HCEC 1CT (cell line): ENCODE measurements around the gene HES3.
"Not testable (repeated sequence)": the region's sequence is repeated elsewhere in the genome, so short reads cannot be mapped to it uniquely, and the experiment has no call there.

Source experiments
- DNase-seq: peaks from one replicate; pipeline ENCODE4 v3.0.0-alpha.2; 2017

Gene HES3

DNA sequence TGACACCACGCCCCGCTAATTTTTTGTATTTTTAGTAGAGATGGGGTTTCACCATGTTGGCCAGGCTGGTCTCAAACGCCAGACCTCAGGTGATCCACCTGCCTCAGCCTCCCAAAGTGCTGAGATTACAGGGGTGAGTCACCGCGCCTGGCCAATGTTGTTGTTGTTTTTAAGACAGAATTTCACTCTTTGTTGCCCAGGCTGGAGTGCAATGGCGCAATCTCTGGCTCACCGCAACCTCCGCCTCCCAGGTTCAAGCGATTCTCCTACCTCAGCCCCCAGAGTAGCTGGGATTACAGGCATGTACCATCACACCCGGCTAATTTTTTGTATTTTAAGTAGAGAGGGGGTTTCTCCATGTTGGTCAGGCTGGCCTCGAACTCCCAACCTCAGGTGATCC is 24.3 kb upstream of the HES3 start:
- DNase-seq: not testable (repeated sequence)

DNA sequence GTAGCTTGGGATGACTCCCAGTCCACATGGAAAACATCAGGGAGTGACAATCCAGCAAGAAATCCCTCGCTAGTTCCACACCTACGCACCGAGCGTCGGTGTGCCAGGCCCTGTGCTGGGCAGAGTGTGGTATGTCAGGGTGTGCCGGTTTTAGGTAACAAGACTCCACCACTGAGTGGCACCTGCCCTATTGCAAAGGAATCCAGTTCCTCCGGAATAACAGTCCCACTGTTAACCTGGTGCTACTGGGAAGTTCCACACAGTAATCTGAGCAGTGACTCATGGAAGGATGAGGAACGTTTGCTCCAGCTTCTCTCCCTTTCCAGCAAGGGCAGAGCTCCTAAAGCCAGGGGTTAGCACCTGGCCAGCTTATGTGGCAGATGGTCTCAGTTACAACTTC is 23.7 kb upstream of the HES3 start:
- no peak for DNase-seq

DNA sequence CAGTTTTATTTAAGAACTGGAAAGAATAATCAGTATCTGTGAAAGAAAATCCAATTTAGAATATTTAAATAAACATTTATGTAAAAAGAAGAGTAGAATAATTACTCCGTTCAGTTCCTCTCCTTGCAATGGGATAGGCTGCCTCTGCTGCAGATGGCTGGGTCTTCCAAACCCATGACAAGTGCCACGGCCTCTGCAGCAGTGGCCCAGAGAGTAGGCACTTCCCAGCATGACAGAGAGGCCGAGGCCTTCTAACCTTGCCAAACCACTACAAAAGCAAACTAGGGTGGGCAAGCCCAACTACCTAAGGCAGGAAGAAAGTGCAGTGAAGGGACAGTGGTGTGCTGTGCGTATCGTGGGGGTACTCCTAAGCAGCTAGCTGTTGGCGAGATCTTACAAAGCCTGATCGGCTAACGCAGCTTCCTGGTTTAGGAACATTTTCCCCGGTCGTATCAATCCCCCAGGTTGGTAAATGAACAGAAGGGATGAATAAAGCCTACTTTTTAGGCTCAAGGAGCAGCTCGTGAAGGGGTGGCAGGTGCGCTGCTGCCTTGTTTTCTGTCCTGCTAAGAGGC is 22.7 kb upstream of the HES3 start:
- DNase-seq: no peak

DNA sequence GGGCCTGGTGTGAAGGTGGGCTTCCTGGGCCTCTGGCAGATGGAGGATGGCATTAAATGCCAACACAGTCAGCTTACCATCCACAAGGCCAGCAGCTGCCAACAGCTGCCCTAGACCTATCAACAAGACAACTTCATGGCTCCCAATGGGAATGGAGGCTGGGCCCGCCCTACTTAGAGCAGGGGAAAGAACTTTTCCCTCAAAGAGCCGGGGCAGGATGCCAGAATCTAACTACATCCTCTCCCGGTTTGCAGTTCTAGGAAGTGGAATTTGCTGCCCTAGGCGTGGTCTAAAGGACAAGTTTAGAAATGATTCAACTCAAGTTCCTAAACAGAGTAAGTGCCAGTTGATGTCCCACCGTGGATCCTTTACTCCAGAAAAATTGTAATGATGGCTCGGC is 21.3 kb upstream of the HES3 start:
- no peak for DNase-seq

DNA sequence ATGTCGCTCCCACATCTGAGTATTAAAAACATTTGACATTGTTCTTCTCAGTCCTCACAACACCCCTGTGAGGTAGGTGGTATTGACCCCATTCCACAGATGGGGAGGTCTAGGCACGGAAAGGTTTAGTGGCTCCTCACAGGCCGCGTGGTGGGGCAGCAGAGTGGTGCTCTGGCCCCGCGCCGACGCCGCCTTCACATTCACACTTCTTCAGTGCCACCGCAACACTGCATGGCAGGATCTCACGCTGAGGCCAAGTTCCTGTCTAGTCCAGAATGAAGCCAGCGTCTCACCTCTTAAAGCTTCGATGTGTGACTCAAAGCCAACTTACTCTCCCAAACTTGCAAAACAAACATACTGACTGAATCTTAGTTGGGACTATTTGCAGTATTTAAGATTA is 20.4 kb upstream of the HES3 start:
- no peak for DNase-seq

DNA sequence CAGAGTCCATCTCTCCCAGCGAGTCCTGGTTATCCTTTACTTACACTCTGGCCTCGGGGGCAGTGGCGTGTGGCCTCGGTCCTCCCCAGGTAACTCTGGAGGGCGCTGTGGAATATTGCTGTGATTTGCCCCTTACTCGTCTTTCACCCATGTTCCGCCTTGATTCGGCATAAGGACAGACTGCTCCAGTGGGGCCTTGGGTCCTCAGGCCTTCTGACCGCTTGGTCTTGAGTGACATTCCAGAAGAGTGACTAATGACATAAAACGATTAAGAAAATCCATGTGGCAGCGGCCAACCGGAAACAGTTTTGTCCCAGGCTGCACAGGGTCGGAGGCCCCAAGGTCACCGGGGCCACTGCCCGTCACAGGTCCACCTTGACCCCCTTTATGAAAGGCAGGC is 19.3 kb upstream of the HES3 start:
- DNase-seq: no peak

DNA sequence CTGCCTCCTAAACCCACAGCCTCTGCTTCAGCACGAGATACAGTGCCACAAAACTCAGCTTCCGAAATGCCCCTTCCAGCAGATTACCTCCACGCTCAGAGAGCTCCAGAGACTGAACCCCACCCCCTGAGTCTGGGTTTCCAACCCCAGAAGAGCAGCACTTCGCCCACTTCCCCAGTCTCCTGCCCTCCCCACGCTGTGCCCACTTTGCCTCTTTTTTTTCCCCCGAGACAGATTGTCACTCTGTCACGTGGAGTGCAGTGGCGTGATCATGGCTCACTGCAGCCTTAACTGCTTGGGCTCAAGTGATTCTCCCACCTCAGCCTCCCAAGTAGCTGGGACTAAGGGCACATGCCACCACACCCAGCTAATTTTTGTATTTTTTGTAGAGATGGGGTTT is 18.3 kb upstream of the HES3 start:
- no peak for DNase-seq

DNA sequence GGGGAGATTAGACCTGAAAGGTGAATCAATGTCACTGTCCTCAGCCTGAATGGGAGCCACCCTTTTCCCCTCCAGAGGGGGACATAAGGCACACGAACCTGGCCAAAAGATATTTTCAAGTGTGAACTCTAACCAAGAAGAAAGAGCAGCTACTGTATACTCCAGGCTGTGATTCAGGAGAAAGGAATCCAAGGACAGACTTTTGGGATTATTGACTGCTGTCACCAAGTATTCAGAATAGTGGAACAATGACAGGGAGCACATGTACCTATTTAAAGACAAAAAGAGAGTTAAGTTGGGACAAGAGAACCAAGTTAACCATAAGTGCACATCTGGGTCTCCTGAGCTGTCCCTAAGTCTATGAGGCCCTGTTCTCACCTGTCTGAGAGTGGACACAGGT is 10.6 kb upstream of the HES3 start:
- DNase-seq: no peak

DNA sequence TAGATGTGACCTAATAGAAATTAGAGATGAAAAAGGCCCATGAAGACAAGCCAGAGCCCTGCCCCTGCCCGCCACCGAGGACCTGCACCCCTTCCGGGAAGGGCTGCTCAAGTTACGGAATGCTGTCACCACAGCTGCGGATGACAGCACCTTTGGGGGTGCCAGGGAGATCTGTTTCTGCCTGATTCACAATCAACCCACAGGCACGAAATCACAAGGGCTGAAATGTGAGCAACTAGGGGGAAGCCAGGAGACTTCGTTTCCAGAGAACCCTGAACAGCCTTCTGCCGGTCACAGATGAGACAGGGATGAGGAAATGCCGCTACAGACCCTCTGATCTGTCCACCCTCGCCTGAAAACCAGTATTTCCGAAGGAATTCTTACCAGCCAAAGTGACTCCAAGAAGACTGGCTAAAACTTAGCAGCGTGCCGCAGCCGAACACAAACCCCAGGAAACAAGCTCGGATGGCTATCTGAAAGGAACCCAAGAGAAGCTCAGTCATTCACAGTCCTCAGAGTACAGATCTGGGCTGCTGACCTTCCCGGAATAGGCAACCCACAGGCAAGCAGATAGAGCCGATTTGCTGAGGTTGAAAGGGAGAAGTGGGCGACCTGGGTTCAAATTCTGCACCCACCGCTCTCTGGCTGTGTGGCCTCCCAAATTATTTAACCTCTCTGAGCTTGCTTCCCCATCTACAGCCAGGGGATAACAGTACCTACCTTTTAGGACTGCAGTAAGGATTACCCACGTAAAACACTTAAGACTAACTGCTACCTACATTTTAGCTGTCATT is 9.3 kb upstream of the HES3 start:
- no peak for DNase-seq

DNA sequence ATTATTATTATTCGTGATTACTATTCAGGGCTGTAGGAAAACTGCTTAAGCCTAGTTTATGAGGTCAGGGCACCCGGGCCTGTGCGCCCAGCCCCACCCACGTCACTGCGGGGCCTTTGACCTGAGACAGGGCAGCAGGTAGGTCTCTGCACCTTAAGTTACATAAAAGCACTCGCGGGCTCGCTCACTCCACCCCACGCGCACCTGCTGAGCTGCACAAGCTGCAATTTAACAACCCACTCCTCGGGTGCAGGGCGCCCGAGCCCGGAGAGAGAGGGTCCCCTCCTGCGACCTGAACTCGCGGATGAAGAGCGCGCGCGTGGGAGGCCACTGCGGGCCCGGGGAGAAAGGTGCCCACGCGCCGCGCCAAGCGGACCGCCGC is 8.7 kb upstream of the HES3 start:
- DNase-seq: no peak

DNA sequence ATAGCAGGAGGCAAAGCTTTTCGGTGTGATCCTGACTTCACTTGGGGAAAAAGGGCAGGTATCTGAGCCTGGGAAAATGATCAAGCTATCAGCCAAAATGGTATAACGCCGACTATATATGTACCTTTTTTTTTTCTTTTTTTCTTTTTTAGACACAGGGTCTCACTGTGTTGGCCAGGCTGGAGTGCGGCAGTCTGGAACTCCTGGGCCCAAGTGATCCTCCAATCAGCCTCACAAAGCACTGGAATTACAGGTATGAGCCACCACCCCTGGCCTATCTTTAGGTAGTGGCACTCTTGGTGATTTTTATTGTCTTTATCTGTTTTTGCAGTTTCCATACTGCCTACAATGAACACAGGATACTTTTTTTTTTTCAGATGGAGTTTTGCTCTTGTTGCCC is 6.9 kb upstream of the HES3 start:
- DNase-seq: no peak

DNA sequence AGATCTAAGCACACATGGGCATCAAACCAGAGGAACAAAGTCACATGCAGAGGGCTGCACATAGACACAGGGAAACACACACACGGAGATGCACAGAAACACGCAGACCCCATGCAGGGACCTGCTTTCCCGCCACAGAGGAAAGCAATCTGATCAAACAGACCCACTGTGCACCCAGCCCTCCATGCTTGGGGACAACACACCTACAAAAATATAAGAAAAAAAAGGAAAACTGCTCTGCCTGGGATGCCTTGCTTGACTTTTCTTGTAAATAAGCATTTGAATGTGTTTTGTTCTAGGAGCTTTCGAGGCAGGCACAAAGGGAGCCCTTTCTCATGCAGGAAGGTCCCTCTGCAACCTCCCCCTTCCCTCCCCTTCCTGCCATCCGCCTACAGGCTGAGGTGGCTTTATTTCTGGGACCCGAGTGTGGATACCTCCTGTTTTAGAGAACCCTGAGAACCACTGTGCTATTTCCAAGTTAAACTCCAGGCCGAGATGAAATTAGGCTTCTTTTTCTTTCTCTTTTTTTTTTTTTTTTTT is 4.7 kb upstream of the HES3 start:
- no peak for DNase-seq

DNA sequence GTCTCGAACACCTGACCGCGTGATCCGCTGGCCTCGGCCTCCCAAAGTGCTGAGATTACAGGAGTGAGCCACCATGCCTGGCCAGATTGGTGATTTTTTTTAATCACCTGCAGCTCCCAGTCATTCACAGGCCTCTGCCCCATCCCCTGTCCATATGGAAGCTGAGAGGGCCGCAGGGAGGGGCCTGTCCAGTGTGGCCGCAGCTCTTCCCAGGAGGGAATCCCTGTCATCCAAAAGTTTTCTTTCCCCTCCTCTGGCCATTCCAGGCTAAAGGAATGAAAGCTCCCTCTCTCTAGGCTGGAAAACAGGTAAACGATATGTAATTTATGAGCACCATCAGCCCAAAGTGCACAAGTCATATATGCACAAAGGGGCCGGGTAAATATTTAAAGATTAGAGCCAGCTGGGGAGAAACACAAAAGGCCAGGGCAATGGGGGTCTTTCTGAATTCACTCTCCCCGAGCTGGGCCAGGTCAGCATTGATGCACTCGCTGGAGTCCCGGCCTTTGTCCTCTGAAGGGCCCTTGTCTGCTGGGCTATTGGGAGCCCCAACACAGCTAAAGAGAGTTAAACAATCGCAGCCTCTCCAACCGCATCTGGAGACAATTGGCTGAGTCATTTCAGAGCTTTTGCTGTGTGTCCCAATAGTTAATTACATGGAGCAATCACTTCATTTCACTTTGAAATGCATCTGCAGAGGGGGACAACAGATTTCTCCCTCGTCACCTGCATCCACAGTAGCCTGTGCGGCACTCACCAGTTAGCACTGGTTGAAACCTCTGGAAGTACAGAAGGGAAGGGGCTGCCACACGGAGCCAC is 3.8 kb upstream of the HES3 start:
- peak; percentile 31 for DNase-seq

DNA sequence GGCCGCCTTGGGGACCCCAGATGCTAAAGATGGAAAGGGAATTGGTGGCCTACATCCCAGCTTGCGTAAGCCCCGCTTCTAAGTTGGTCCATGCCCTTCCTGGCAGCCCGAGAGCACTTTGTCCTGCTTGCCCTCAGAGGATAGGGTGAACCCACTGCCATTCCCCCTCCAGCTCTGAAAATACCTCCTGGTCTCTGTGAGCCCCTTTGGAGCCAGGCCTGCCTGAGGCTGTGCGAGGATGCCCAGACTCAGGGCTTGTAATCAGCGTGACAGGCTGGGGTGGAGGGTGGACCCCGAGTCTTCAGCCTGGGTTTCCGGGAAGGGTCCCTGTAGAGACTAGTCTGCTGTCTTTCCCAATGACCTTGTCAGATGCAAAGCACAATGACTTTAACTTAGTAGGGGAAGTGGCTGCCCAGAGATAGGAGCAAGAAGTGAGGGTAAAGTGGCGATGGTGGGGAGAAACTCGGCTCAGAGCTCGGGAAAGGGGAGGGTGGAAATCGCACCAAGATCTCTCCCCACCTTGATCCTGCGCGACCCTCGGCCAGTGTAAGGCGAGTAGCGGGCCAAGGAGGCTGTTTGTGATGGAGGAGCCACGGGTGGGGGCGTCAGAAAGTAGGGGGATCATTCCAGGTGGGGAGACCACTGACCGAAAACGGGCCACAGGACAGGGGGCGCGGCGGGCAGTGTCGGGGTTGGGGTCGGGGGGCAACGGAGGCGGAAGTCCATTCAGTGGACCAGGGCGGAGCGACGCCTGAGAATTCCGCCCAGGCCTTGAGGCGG is 2.7 kb upstream of the HES3 start:
- no peak for DNase-seq

DNA sequence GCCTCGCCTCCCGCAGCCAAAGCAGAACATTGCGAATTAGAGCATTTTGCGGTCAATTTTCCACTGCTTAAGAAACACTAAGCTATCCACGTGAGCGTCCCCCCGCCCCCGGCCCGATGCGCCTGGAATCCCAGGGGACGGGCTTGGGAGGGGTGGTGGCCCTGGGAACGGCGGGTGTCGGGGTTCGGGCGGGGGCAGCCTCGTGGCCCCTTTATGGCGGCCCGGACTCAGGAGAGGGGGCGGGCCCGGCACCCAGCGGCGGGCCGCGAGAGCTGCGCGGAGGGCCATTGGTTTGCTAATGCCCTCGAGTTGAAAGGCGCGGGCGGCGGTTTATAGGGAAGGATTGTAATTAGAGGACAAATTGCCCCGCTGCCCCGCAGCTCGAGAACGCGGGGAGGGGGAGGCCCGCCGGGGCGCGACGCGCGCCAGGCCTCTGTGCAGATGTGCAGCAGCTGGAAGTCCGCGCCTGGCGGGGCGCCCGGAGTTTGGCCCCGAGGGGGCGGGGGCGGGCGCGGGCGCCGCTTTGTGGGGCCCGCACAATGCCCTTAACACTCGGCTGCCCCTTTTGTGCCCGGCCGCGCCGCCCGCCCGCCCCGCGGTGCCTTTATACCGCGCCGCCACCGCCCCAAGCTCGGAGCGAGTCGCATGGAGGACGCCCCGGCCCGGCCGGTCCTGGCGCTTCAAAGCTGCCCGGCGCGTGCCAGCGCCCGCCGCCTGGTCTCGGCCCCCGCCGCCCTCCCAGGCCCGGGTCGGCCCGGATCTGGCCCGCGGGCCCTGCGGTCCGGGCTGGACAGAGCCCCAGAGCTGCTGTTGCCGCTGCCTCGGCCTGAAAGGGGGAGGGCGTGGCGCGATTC is 1.9 kb upstream of the HES3 start:
- DNase-seq: no peak

DNA sequence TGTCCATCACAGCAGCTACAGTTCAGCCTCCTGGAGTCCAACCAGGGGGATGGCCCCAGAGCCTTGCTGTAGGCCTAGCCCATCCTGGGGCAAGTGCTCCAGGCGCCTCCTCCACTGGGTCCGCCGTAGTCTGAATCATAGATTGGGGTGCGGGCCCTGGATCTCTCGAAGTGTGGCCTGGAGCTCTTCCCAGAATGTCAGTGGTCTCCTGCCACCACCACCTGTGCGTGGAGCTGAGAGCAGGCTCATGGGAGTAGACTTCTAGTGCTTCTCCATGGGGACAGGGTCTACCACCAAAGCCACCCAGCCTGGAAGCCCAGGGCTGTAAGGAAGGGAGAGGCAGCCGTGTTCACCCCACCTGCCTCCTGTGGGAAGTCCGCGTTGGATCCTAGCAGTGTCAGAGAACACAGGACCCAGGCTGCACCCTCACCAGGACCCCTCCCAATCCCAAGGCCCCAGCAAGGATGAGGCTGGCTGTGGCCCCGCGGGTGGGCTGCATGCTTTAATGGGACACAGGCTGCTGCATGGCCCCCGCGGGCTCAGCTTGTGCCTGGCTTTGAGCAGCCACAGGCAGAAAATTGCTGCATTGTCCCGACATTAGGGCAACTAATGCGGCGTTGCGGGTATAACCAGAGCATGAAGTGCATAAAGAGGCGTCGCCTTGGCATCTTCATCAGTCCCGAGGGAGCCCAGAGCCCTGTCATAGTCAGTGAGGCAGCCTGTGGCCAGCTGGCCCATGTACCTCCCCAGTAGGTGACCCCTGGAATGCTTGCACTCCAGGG is 735 bp upstream of the HES3 start:
- DNase-seq: no peak

DNA sequence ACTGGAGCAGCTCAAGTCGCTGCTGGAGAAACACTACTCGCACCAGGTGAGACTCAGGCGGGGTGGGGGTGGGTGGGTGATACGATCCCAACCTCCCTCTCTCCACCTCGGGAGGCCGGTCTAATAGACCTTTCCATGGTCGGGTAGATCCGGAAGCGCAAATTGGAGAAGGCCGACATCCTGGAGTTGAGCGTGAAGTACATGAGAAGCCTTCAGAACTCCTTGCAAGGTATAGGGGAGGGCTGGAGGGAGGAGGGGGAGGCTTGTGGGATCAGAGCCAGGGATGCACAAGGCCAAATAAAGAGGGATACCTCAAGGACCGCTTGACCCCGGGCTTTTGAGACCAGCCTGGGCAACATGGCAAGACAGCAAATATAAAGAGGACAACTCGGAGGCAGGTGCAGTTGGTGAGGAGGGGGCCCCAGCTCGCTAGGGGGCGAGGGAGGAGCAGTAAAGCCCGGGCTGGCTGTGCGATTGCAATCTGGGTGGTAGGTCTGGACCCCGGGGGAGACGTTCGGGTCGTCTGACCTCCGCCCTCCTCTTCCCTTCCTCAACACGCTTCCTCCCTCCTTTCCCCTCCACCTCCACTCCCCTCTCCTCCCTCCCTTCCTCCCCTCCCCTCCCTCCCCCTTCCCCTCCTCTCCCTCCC is 546 bp downstream of the HES3 start:
- no peak for DNase-seq

DNA sequence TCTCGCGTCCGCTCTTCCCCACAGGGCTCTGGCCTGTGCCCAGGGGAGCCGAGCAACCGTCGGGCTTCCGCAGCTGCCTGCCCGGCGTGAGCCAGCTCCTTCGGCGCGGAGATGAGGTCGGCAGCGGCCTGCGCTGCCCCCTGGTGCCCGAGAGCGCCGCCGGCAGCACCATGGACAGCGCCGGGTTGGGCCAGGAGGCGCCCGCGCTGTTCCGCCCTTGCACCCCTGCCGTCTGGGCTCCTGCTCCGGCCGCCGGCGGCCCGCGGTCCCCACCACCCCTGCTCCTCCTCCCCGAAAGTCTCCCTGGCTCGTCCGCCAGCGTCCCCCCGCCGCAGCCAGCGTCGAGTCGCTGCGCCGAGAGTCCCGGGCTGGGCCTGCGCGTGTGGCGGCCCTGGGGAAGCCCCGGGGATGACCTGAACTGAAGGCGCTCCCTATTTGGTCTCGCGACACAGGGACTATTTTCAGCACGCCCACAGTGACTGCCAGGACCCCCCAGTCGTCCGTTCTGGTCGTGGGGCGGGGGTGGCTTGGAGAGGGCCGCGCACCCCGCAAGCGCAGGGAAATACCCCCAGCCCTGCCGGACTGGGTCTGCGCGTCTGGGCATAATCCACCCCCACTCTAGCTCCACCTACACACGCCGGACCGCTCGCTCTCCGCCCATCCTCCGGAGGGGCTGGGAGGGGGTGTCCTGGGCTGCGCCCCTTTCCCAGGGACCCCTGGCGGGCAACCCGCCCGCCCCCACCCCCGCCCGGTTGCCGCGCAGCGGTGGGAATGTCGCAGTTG is 1.3 kb downstream of the HES3 start:
- DNase-seq: peak; percentile 78

DNA sequence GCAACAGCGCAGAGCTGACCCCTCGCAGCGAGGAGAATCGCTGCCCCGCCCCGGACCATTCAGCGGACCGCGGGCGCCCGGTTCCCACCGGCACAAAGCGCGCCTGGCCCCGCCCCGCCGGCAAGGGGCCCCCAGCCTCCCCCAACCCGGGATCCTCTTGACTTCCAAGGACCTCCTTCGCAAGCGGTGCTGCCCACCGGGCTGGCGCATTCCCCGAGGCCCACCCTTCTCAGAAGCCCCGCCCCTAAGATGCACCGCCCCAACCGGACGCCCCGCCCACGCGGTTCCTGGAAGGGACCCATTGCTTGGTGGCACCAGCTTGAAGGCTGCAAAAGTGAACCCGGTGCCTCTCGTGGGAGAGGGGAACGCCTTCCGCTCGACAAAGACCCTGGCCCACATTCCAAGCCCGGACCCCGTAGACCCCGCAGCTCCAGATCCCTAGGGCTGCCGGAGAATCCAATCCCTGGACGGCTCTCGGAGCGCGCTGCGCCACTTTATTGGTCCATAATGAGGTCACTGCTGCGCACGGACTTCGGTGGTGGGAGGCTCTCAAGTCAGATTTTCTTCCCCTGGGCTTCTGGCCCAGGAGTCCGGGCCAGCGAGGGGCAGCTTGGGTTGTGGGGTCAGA is 2.0 kb downstream of the HES3 start:
- no peak for DNase-seq
